AG09309 (cell line): ENCODE results near the gene OTOGL.

Experiments used
- DNase-seq: peaks from one replicate; pipeline ENCODE4 v3.0.0-alpha.2; 2010; ENCODE audit warnings: low read depth
- H3K4me3 ChIP-seq: 2 replicates; pipeline ENCODE4 v1.5.1; 2011; ENCODE audit warnings: mild to moderate bottlenecking, low read depth, low read length, moderate library complexity; ENCODE audit not compliant: control insufficient read depth
- TF ChIP-seq, protein P1 (sequence below): IDR thresholded peaks from 2 replicates; pipeline ENCODE4 v1.5.1; 2011; ENCODE audit warnings: mild to moderate bottlenecking, low read depth, low read length, inconsistent platforms; ENCODE audit not compliant: insufficient read depth, control insufficient read depth; ENCODE audit errors: missing control alignments

The OTOGL gene

DNA sequence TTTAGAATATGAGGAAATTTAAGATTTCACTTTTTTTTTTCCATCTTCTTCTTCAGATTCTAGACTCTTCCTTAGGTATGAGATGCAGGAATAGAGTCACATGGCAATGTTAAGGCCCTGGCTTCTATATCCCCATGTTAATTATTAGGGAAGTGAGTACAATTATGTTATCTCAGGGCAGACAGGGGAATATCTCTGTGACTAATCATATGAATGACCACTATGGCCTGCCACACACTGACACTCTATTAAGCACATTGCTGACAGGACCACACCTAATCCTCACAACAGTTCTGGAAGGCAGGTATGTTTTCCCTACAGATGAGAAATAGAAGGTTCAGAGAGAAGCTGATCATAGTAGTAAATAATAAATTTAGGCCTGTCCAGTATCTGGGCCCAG, 275.3 kb downstream of the OTOGL start:
- TF ChIP-seq, protein P1, sequence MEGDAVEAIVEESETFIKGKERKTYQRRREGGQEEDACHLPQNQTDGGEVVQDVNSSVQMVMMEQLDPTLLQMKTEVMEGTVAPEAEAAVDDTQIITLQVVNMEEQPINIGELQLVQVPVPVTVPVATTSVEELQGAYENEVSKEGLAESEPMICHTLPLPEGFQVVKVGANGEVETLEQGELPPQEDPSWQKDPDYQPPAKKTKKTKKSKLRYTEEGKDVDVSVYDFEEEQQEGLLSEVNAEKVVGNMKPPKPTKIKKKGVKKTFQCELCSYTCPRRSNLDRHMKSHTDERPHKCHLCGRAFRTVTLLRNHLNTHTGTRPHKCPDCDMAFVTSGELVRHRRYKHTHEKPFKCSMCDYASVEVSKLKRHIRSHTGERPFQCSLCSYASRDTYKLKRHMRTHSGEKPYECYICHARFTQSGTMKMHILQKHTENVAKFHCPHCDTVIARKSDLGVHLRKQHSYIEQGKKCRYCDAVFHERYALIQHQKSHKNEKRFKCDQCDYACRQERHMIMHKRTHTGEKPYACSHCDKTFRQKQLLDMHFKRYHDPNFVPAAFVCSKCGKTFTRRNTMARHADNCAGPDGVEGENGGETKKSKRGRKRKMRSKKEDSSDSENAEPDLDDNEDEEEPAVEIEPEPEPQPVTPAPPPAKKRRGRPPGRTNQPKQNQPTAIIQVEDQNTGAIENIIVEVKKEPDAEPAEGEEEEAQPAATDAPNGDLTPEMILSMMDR, result no peak
- no peak for DNase-seq
- no peak overlapping the region for H3K4me3 ChIP-seq

DNA sequence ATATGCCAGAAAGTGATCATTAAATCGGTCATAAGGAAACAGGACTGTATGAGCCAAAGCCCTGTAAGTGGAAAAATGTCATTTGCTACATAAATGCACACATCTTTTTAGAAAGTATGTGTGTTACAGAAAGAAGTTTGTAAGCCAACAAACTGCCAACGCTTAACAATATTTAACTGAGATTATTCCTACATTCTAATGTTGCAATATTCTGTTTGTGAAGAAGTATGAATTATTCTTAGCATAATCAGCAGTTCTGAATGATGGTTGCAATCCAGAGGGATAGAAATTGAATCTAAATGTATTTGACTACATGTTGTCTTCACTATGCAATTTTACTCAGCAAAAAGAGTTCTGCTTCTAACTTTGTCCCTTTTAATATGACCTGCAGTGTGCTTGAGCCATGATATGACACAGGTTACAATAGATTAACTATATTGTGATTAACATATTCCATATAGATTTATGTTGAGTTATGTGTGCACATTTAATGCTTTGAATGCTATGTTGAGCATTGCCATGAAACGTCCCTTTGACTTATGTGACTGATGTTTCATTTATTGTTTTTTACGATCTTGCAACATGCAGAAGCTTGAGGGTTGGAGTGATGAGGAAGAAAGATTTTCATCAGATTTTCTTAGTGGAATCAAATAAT, 277.9 kb downstream of the OTOGL start:
- no peak for DNase-seq
- TF ChIP-seq, protein P1, result no peak
- no peak overlapping the region for H3K4me3 ChIP-seq

DNA sequence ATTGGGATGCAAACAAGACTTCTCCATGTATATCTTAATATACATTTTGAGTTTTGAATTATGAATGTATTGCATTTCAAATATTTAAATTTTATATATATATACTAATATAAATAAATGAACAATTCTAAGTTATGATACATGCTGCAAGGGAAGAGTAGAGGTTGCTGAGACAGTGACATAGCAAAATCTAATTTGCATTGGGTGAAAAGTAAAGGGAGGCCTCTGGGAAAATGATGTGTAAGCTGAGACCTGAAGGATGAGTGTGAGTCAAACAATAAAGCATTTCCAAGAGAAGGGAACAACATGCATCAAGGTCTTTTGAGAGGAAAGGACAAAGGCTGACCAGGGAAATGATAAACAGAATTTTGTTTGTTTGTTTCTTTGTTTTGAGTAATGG, 281.8 kb downstream of the OTOGL start:
- TF ChIP-seq, protein P1, result no peak
- DNase-seq, result no peak
- H3K4me3 ChIP-seq, result no peak overlapping the region

DNA sequence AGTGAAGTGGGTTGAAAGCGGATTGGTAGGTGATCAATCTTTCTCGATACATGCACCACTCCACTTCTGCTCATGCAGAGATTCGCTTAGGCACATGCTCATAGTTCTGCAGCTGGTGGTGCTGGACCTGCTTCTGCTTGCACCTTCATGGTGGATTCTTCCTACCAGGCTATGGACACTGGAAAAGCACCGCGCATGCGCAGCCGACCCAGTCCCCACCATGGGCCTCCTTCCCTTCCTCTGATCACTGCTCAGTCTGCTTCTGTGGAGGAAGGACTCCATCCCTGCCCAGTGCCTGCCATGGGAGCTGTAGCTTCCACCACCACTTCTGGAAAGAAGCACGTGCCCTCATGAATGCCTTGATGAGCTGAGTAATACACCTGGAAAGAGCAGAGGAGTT, 282.9 kb downstream of the OTOGL start:
- H3K4me3 ChIP-seq, result no peak overlapping the region
- TF ChIP-seq, protein P1, result no peak
- DNase-seq, result no peak

DNA sequence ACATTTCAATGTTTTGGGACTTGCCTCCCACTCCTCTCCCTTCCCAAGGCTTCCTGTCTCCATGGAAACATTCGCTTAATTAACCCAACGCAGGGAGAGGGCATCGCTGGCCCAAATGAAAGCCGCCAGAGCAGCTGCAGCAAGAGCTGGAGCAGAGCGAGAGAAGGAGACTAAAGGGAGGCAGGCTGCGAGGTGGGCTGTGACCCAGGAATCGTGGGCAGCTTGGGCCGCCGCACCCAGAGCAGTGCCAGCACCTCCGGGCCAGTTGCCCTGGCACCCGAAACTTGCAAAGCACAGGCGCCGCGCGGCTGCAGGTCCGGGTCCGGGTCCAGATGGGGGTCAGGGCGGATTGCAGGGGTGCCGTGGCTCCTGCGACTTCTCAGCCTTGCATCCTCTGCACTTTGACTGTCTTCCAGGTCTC, 301.2 kb downstream of the OTOGL start:
- no peak for DNase-seq
- peak overlapping the region; percentile 68 for H3K4me3 ChIP-seq
- TF ChIP-seq, protein P1, result no peak

DNA sequence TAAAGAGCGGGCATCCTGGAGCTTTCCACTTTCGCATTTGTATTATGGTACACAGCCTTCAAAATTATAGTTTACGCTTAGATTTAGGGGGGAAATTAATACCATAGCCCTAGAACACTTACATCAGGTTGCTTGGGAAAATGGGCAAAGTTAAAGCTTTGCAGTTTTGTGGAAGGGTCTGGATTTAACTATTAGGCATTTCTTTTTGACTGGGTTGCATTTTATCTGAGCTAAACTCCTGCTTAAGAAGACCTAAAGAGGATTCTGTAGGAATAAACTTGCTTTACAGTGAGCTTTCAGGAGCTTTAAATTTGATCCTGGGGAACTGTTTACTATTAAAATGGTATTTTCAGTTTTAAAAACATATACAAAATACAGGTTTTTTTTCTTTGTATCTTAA, 301.9 kb downstream of the OTOGL start:
- no peak for DNase-seq
- TF ChIP-seq, protein P1, result no peak
- H3K4me3 ChIP-seq, result peak overlapping the region; percentile 68
